BJ (cell line): ENCODE measurements around the gene EFCAB5. TPM values are rescaled to one million over a fixed set of nuclear protein-coding genes. Genes with fewer than 3 reads are reported as not detected.

ENCODE experiments used
- CTCF ChIA-PET: fragments of 350-600 bp; formaldehyde crosslinking; extraction: SDS; loops from one replicate; lab custom pipeline; 2021; ENCODE audit warnings: antibody characterized with exemption, inconsistent platforms; lab: Yijun Ruan, JAX
- POLR2A ChIA-PET: fragments of 300-600 bp; sonication (Branson Sonifier 250); formaldehyde crosslinking; extraction: SDS; loops from one replicate; lab custom pipeline; 2021; ENCODE audit warnings: antibody characterized with exemption; lab: Charles Lee
- DNase-seq: peaks from one replicate; pipeline ENCODE4 v3.0.0-alpha.2; 2011; ENCODE audit warnings: low read depth
- H3K27me3 ChIP-seq: 2 replicates; pipeline ENCODE4 v1.6.0; 2011; ENCODE audit warnings: low read length; ENCODE audit not compliant: control insufficient read depth, insufficient read depth
- H3K36me3 ChIP-seq: 2 replicates; pipeline ENCODE4 v1.5.1; 2011; ENCODE audit warnings: low read length; ENCODE audit not compliant: control insufficient read depth, insufficient read depth
- H3K4me3 ChIP-seq: 2 replicates; pipeline ENCODE4 v1.5.1; 2011; ENCODE audit warnings: low read depth, mild to moderate bottlenecking, control low read depth, low read length
- CTCF ChIP-seq: IDR thresholded peaks from 2 replicates; pipeline ENCODE4 v1.5.1; 2011; ENCODE audit warnings: low read depth, mild to moderate bottlenecking, control low read depth, inconsistent platforms, low read length, moderate library complexity; ENCODE audit not compliant: insufficient read depth
- polyA plus RNA-seq: library from polyadenylated mRNA; depleted of rRNA; stranded (reverse); fragments of >200 nt; gene quantifications from 2 replicates; pipeline ENCODE4 v1.2.3, GENCODE V29; 2011

Gene EFCAB5
- polyA plus RNA-seq, 1 experiment, result not detected

- TF ChIP-seq CTCF, result peak; percentile 94
- ChIA-PET POLR2A (interaction anchor here (0.6 kb wide), 1 partner anchor 1295 kb away, joined by 3 read pairs; no protein-coding TSS in a partner anchor), CTCF (interaction anchor here (0.6 to 4.6 kb wide), 43 partner anchors 9 to 1005 kb away, joined by 3 to 74 read pairs (median 4); partner anchors contain the start of gene BLMH)
- peaks cover 4% of the 10 kb centered on the region; the same call in 1 of the 2 replicates for H3K27me3 ChIP-seq
- peak overlapping the region; percentile 38 for H3K4me3 ChIP-seq
- no peaks in the 10 kb centered on the region for H3K36me3 ChIP-seq
- no peak for DNase-seq
Observed at GRCh38 chr17:30104575-30105339, 163.3 kb downstream of the EFCAB5 start.

GRCh38 chr17:30112794-30113193, 171.4 kb downstream of the EFCAB5 start:
- Histone ChIP-seq H3K27me3 (no peaks in the 10 kb centered on the region), H3K36me3 (no peaks in the 10 kb centered on the region), H3K4me3 (no peak overlapping the region)
- ChIA-PET CTCF (interaction anchor here (1.8 to 4.3 kb wide), 4 partner anchors 8 to 19 kb away, joined by 4 to 44 read pairs (median 16); no protein-coding TSS in a partner anchor), POLR2A (interaction anchor here (0.6 kb wide), 1 partner anchor 1308 kb away, joined by 6 read pairs; no protein-coding TSS in a partner anchor)
- TF ChIP-seq CTCF, result no peak
- DNase-seq, result no peak

DNA sequence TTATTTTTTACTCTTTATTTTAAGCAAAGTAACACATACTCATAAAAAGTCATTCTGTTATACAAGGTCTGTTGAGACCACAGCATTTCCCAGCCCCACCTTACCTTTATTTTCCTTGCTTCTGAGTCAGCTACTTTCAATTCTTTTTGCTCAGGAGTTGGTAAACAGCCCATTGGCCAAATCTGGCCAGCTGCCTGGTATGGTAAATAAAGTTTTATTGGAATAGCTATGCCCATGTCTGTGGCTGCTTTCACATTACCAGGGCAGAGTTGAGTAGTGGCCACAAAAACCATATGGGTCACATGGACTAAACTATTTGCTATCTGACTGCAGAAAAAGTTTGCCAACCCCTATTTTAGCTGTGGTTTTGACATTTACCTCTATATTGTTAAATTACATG, 171.8 kb downstream of the EFCAB5 start:
- Histone ChIP-seq H3K27me3 (no peaks in the 10 kb centered on the region), H3K4me3 (no peak overlapping the region), H3K36me3 (no peaks in the 10 kb centered on the region)
- CTCF ChIA-PET, result interaction anchor here (0.8 to 4.3 kb wide), 5 partner anchors 9 to 20 kb away, joined by 3 to 44 read pairs (median 5); no protein-coding TSS in a partner anchor
- POLR2A ChIA-PET, result interaction anchor here (0.6 kb wide), 1 partner anchor 1309 kb away, joined by 6 read pairs; no protein-coding TSS in a partner anchor
- TF ChIP-seq CTCF, result no peak
- DNase-seq, result no peak

DNA sequence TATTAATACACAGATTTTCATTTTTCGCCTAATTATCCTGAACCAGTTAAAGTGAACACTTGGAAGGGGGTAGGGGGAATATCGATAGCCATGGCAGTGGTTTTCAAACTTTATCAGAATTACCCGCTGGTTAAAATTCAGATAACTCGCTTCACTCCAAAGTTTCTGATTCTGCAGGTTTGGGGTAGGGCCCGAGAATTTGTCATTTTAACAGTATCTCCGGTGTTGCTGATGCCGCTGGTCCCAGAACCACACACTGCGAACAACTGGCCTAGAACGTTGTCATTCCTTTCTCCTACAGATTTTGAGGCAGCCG, 174.9 kb downstream of the EFCAB5 start:
- no peaks in the 10 kb centered on the region for H3K27me3 ChIP-seq
- peak overlapping the region; percentile 72 for H3K4me3 ChIP-seq
- no peaks in the 10 kb centered on the region for H3K36me3 ChIP-seq
- ChIA-PET CTCF (interaction anchor here (1.1 kb wide), 1 partner anchor 9 kb away, joined by 7 read pairs; no protein-coding TSS in a partner anchor), POLR2A (no interaction called here)
- no peak for DNase-seq
- TF ChIP-seq CTCF, result no peak
